Measurements from ENCODE around the gene SEC63. TPM values are rescaled to one million over a fixed set of nuclear protein-coding genes. Genes with fewer than 3 reads are reported as not detected.

SEC63 gene
- total and polyA plus RNA-seq, 4 donors = 20.7 to 69.4 (median 27.4) TPM

GRCh38 chr6:107849325-107849724, 108.7 kb downstream of the SEC63 start:
- Histone ChIP-seq H3K27me3 (ENCODE audit: control insufficient read depth in 4 of 4, insufficient read depth in 4 of 4, low read length in 3 of 4) (no peaks in the 10 kb centered on the region), H3K4me1 (ENCODE audit: control insufficient read depth in 4 of 4, insufficient read depth in 4 of 4, low read length in 3 of 4) (peaks cover 2 to 11% (median 4%) of the 10 kb centered on the region in 4 donors), H3K9me3 (ENCODE audit: control insufficient read depth in 4 of 4, low read length in 3 of 4) (no peaks in the 10 kb centered on the region), H3K27ac (ENCODE audit: low read depth in 1 of 2, low read length in 2 of 2) (no peak overlapping the region), H3K36me3 (ENCODE audit: control insufficient read depth in 4 of 4, insufficient read depth in 3 of 4, low read depth in 1 of 4, low read length in 3 of 4) (no peaks in the 10 kb centered on the region), H3K4me3 (ENCODE audit: low read depth in 1 of 3, low read length in 3 of 3) (no peak overlapping the region), H3K9ac (ENCODE audit: low read depth in 1 of 2, low read length in 2 of 2) (no peak overlapping the region)
- TF ChIP-seq CTCF (IDR thresholded peaks at IDR 0.05; ENCODE audit: low read depth, low read length, missing input control) (no peak), TAF1 (conservative IDR thresholded peaks at IDR 0.05) (no peak), EGR1 (IDR thresholded peaks at IDR 0.05; ENCODE audit: low read depth in 2 of 2) (no peak), REST (IDR thresholded peaks at IDR 0.05) (no peak), NR2F2 (IDR thresholded peaks at IDR 0.05) (no peak), RAD21 (IDR thresholded peaks at IDR 0.05) (no peak), YY1 (IDR thresholded peaks at IDR 0.05) (no peak), ATF3 (IDR thresholded peaks at IDR 0.05) (no peak), JUND (IDR thresholded peaks at IDR 0.05) (no peak), FOXA2 (IDR thresholded peaks at IDR 0.05) (no peak), GABPA (IDR thresholded peaks at IDR 0.05 in 1 of 2, conservative IDR thresholded peaks at IDR 0.05 in 1 of 2) (no peak), HNF4A (conservative IDR thresholded peaks at IDR 0.05) (no peak), RXRA (IDR thresholded peaks at IDR 0.05) (no peak), ZBTB33 (IDR thresholded peaks at IDR 0.05) (no peak), FOXA1 (IDR thresholded peaks at IDR 0.05) (no peak)
- no peak for DNase-seq (ENCODE audit: low spot score)
- 90% methylated on average over 6 of the region's 6 CpGs for WGBS

Measured in liver (tissue), 9 donors.